HEK293T (cell line): ENCODE measurements around the gene APOL5.

Experiments used
- CTCF ChIA-PET: fragments of 350-600 bp; formaldehyde crosslinking; extraction: SDS; loops from one replicate; lab custom pipeline; 2021; ENCODE audit warnings: antibody characterized with exemption, inconsistent platforms; lab: Yijun Ruan, JAX
- POLR2A ChIA-PET: fragments of 350-600 bp; formaldehyde crosslinking; extraction: SDS; loops from one replicate; lab custom pipeline; 2020; ENCODE audit warnings: antibody characterized with exemption, inconsistent platforms; lab: Yijun Ruan, JAX
- DNase-seq: peaks from one replicate; pipeline ENCODE4 v3.0.0; 2012; ENCODE audit warnings: mixed read lengths; ENCODE audit errors: extremely low spot score
- ARNT ChIP-seq: fragments of 450-650 bp; IDR thresholded peaks from 2 replicates; pipeline ENCODE4 v1.6.1; 2017; ENCODE audit warnings: mild to moderate bottlenecking
- BHLHE40 ChIP-seq: fragments of 450-650 bp; IDR thresholded peaks from 2 replicates; pipeline ENCODE4 v1.6.1; 2016; ENCODE audit warnings: mild to moderate bottlenecking, moderate library complexity, borderline replicate concordance
- CTBP1 ChIP-seq: fragments of 450-650 bp; IDR thresholded peaks from 2 replicates; pipeline ENCODE4 v1.6.1; 2016; ENCODE audit warnings: borderline replicate concordance
- ELF4 ChIP-seq: fragments of 450-650 bp; IDR thresholded peaks from 2 replicates; pipeline ENCODE4 v1.6.1; 2017; ENCODE audit warnings: antibody characterized with exemption
- FOXA1 ChIP-seq: fragments of 450-650 bp; IDR thresholded peaks from 2 replicates; pipeline ENCODE4 v1.6.1; 2016; ENCODE audit warnings: mild to moderate bottlenecking
- FOXK2 ChIP-seq: fragments of 450-650 bp; IDR thresholded peaks from 2 replicates; pipeline ENCODE4 v1.6.1; 2016; ENCODE audit warnings: mild to moderate bottlenecking
- FOXM1 ChIP-seq: fragments of 450-650 bp; IDR thresholded peaks from 2 replicates; pipeline ENCODE4 v1.6.1; 2017; ENCODE audit warnings: mild to moderate bottlenecking, borderline replicate concordance
- HDGF ChIP-seq: fragments of 450-650 bp; IDR thresholded peaks from 2 replicates; pipeline ENCODE4 v1.6.1; 2017; ENCODE audit warnings: antibody characterized with exemption, borderline replicate concordance
- L3MBTL2 ChIP-seq: fragments of 450-650 bp; conservative IDR thresholded peaks from 2 replicates; pipeline ENCODE4 v1.6.1; 2016; ENCODE audit warnings: mild to moderate bottlenecking
- LEF1 ChIP-seq: fragments of 450-650 bp; IDR thresholded peaks from 2 replicates; pipeline ENCODE4 v1.6.1; 2017; ENCODE audit warnings: mild to moderate bottlenecking, borderline replicate concordance
- NFRKB ChIP-seq: fragments of 450-650 bp; IDR thresholded peaks from 2 replicates; pipeline ENCODE4 v1.6.1; 2016; ENCODE audit warnings: mild to moderate bottlenecking, moderate library complexity
- PKNOX1 ChIP-seq: fragments of 450-650 bp; IDR thresholded peaks from 2 replicates; pipeline ENCODE4 v1.6.1; 2016
- SP1 ChIP-seq: fragments of 450-650 bp; IDR thresholded peaks from 2 replicates; pipeline ENCODE4 v1.6.1; 2017
- SUZ12 ChIP-seq: fragments of 450-650 bp; IDR thresholded peaks from 2 replicates; pipeline ENCODE4 v1.6.1; 2016; ENCODE audit warnings: mild to moderate bottlenecking
- TARDBP ChIP-seq: fragments of 450-650 bp; IDR thresholded peaks from 2 replicates; pipeline ENCODE4 v1.6.1; 2016
- ZNF384 ChIP-seq: fragments of 450-650 bp; IDR thresholded peaks from 2 replicates; pipeline ENCODE4 v1.6.1; 2016

Gene APOL5

GRCh38 chr22:35683560-35683959, 34.1 kb upstream of the APOL5 start:
- DNase-seq = no peak
- CTCF ChIA-PET = interaction anchor here (0.7 to 1.4 kb wide), 2 partner anchors 20 to 35 kb away, joined by 3 to 4 read pairs; partner anchors contain the start of gene APOL6
- no peak for TF ChIP-seq CTBP1
- no peak for TF ChIP-seq BHLHE40
- no peak for TF ChIP-seq SP1
- no peak for TF ChIP-seq HDGF
- TF ChIP-seq ELF4 = no peak
- TF ChIP-seq TARDBP = no peak; the same call in 1 of the 2 replicates
- TF ChIP-seq ZNF384 = no peak
- no peak for TF ChIP-seq NFRKB
- TF ChIP-seq ARNT = no peak
- no peak for TF ChIP-seq FOXM1
- no peak for TF ChIP-seq FOXK2
- no peak for TF ChIP-seq LEF1
- no peak for TF ChIP-seq L3MBTL2
- POLR2A ChIA-PET = no interaction called here

- POLR2A ChIA-PET = interaction anchor here (0.9 kb wide), 1 partner anchor 231 kb away, joined by 3 read pairs; no protein-coding TSS in a partner anchor
- no peak for TF ChIP-seq ZNF384
- TF ChIP-seq SP1 = no peak
- TF ChIP-seq BHLHE40 = no peak
- no peak for TF ChIP-seq FOXA1
- TF ChIP-seq NFRKB = no peak
- no peak for TF ChIP-seq FOXK2
- no peak for TF ChIP-seq FOXM1
- TF ChIP-seq L3MBTL2 = no peak
- TF ChIP-seq ARNT = no peak
- TF ChIP-seq TARDBP = no peak
- TF ChIP-seq PKNOX1 = no peak
- no peak for TF ChIP-seq HDGF
- TF ChIP-seq LEF1 = no peak
- no peak for TF ChIP-seq ELF4
- no peak for TF ChIP-seq CTBP1
- no peak for TF ChIP-seq SUZ12
- DNase-seq = no peak
- CTCF ChIA-PET = interaction anchor here (0.6 to 1.4 kb wide), 7 partner anchors 21 to 424 kb away, joined by 3 to 10 read pairs (median 4); partner anchors contain the start of gene APOL6
These were observed 33.4 kb upstream of the APOL5 start for GRCh38 chr22:35684270-35684700.

GRCh38 chr22:35684732-35685131, 32.9 kb upstream of the APOL5 start:
- TF ChIP-seq SUZ12 (no peak), ELF4 (no peak), NFRKB (no peak), FOXA1 (no peak), ZNF384 (no peak), FOXK2 (no peak), ARNT (no peak), SP1 (no peak), HDGF (no peak), BHLHE40 (no peak), L3MBTL2 (no peak), FOXM1 (no peak), TARDBP (no peak)
- CTCF ChIA-PET = interaction anchor here (0.6 to 1.4 kb wide), 6 partner anchors 37 to 424 kb away, joined by 4 to 10 read pairs (median 4); partner anchors contain the start of gene APOL6
- no peak for DNase-seq
- POLR2A ChIA-PET = interaction anchor here (0.9 kb wide), 1 partner anchor 231 kb away, joined by 3 read pairs; no protein-coding TSS in a partner anchor

- no peak for DNase-seq
- CTCF ChIA-PET = interaction anchor here (0.6 to 0.8 kb wide), 3 partner anchors 65 to 439 kb away, joined by 3 to 4 read pairs (median 4); no protein-coding TSS in a partner anchor
- POLR2A ChIA-PET = no interaction called here
- no peak for TF ChIP-seq FOXA1
- no peak for TF ChIP-seq ARNT
- no peak for TF ChIP-seq PKNOX1
- no peak for TF ChIP-seq NFRKB
- TF ChIP-seq LEF1 = no peak
- TF ChIP-seq SUZ12 = no peak
- TF ChIP-seq CTBP1 = no peak
- TF ChIP-seq SP1 = no peak
These were observed 31.9 kb upstream of the APOL5 start for GRCh38 chr22:35685731-35686130.

GRCh38 chr22:35686298-35686697, 31.4 kb upstream of the APOL5 start:
- DNase-seq = no peak
- POLR2A ChIA-PET = no interaction called here
- CTCF ChIA-PET = interaction anchor here (0.6 to 0.8 kb wide), 3 partner anchors 66 to 438 kb away, joined by 3 to 4 read pairs (median 4); no protein-coding TSS in a partner anchor
- TF ChIP-seq ZNF384 (no peak), BHLHE40 (no peak)

GRCh38 chr22:35687461-35687860, 30.2 kb upstream of the APOL5 start:
- TF ChIP-seq FOXK2 = no peak
- no peak for TF ChIP-seq SP1
- TF ChIP-seq ZNF384 = no peak
- TF ChIP-seq ARNT = no peak
- TF ChIP-seq FOXM1 = no peak
- TF ChIP-seq L3MBTL2 = no peak
- no peak for TF ChIP-seq PKNOX1
- TF ChIP-seq HDGF = no peak
- TF ChIP-seq CTBP1 = no peak
- TF ChIP-seq LEF1 = no peak
- no peak for TF ChIP-seq FOXA1
- TF ChIP-seq SUZ12 = no peak
- TF ChIP-seq BHLHE40 = no peak
- no peak for TF ChIP-seq ELF4
- no peak for TF ChIP-seq NFRKB
- no peak for TF ChIP-seq TARDBP
- ChIA-PET CTCF (no interaction called here), POLR2A (no interaction called here)
- no peak for DNase-seq
